Measurements from ENCODE around the gene POLR3GL.
A peak's percentile ranks its signal among the peaks of the same experiment; 100 is the strongest.

The POLR3GL gene

GRCh38 chr1:145992958-145993617 lies 28.6 kb downstream of the POLR3GL start:
- DNase-seq (ENCODE audit: low spot score) = no peak

- no peak for DNase-seq (ENCODE audit: low spot score)
These were observed 29.3 kb downstream of the POLR3GL start for GRCh38 chr1:145993618-145994390.

DNA sequence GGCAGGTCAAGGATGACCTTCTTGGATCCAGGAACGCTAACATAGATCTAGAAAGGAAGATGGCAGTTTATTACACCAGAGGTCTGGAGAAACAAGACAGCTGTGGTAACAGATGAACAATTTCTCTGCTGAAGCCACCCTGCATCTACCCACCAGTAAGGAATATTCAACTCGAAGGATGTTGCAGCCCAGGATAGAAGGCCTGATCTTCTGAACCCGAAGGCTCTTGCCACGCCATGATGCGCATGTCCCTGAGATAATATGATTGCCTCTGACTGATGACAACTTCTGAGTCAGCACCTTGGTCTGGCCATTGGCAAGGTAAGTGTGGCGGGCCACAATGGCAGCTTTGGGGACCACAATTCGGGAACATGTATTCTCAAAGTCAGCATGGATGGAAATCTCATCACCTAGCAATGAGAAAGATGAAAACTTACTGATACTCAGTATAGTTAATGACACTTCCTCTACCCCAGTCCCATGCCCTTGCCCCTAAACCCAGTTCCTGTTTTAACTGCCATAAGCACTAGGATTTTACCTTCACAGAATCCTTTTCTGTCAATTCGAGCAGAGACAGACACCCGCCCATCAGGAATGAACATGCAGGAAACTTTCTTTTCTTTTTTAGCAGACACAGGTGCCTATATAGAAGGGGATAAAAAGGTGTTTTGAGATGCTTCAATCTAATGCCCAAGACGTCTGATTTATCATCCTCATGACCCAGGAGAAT lies 30.1 kb downstream of the POLR3GL start:
- peak; percentile 46 for DNase-seq (ENCODE audit: low spot score)

- no peak for DNase-seq (ENCODE audit: low spot score)
These were observed 30.8 kb downstream of the POLR3GL start for GRCh38 chr1:145995148-145995881.

- no peak for DNase-seq (ENCODE audit: low spot score)
These were observed 31.5 kb downstream of the POLR3GL start for GRCh38 chr1:145995964-145996432.

DNA sequence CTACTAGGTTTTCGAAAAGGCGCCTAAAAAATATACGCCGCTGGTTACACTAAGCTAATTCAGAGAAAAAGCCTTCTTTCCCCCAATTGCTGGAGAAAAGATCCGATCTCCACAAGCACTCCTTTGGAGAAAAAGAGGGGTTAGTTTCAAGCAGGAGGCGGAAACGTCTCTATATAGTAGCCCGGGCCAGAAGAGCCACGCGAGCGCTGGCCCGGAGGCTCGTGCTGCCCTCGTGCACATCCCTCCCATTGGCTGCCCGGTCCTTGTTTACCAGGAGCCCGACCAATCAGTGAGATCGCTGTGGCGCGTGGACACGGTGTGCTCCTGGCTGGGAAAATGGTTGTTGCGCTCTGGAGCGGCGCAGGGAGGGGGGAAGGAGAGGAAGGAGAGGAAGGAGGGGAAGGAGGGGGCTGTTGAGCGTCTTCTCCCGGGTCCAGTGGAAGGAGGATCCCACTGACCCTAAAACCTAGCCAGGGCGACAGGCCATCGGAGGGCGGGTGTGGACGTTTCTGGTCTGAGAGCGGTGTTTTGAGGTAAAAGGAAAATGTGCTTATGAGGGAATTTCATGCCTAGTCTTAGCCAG lies 32.0 kb downstream of the POLR3GL start, which contains the start of gene TXNIP:
TXNIP (minus strand) TSS at position 147 of the 583 bp plus-strand sequence. CDS start 313 bp downstream, outside the sequence.
- peak; percentile 97 for DNase-seq (ENCODE audit: low spot score)

- peak; percentile 66 for DNase-seq (ENCODE audit: low spot score)
These were observed 32.7 kb downstream of the POLR3GL start for GRCh38 chr1:145997016-145997717.

- no peak for DNase-seq (ENCODE audit: low spot score)
These were observed 33.2 kb downstream of the POLR3GL start for GRCh38 chr1:145997718-145998023.

GRCh38 chr1:145999321-146000024 lies 35.0 kb downstream of the POLR3GL start:
- DNase-seq (ENCODE audit: low spot score) = no peak

DNA sequence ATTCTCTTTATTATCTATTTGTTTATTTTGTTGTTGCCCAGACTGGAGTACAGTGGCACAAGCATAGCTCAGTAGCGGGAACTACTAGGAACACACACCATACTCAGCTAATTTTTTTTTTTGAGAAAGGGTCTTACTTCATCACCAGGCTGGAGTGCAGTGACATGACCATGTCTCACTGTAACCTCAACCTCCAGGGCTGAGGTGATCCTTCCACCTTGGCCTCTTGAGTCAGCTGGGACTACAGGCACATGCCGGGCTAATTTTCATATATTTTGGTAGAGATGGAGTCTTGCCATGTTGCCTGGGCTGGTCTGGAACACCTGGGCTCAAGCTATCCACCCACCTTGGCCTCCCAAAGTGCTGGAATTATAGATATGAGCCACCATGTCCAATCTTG lies 37.2 kb downstream of the POLR3GL start:
- no peak for DNase-seq (ENCODE audit: low spot score)

DNA sequence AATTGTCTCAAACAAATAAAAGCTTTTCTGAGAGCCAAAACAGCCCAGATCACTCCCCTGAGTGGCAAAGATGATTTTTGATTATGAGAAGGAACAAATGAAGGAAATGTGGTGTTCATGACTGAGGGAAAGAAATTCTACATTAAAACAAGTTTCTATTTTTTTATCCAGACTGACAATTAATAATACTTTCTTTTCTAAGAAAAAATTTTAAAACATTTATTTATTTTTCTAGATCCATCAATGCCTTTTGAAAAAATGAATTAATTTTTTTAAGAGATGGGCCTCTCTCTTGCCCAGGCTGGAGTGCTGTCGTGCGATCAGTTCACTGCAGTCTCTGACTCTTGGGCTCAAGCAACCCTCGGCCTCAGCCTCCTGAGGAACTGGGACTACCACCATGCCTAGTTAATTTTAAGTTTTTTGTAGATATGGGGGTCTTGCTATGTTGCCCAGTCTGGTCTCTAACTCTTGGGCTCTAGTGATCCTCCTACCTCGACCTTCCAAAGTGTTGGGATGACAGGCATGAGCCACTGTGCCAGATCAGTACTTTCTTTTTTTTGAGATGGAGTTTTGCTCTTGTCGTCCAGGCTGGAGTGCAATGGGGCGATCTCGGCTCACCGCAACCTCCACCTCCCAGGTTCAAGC lies 43.1 kb downstream of the POLR3GL start:
- DNase-seq (ENCODE audit: low spot score) = no peak

DNA sequence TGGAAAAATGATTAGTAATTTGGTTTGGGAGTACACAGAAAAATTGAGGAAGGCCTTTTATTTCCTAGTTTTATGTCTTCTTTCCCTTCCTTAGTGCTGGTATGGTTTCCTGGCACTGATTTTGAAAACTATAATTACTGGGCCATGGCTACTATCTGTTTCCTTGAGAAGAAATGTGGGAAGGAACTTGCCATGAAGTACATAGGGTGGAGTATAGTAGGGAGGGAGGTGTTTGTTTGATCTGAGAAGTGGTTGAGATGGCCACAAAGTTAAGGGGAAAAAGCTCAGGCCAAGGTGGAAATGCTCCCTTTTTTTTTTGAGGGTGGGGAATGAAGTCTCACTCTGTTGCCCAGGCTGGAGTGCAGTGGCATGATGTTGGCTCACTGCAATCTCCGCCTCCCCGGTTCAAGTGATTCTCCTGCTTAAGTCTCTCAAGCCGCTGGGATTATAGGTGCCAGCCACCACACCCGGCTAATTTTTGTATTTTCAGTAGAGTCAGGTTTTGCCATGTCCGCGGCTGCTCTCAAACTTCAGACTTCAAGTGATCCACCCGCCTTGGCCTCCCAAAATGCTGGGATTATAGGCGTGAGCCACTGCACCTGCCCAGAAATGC lies 45.7 kb downstream of the POLR3GL start:
- no peak for DNase-seq (ENCODE audit: low spot score)

DNA sequence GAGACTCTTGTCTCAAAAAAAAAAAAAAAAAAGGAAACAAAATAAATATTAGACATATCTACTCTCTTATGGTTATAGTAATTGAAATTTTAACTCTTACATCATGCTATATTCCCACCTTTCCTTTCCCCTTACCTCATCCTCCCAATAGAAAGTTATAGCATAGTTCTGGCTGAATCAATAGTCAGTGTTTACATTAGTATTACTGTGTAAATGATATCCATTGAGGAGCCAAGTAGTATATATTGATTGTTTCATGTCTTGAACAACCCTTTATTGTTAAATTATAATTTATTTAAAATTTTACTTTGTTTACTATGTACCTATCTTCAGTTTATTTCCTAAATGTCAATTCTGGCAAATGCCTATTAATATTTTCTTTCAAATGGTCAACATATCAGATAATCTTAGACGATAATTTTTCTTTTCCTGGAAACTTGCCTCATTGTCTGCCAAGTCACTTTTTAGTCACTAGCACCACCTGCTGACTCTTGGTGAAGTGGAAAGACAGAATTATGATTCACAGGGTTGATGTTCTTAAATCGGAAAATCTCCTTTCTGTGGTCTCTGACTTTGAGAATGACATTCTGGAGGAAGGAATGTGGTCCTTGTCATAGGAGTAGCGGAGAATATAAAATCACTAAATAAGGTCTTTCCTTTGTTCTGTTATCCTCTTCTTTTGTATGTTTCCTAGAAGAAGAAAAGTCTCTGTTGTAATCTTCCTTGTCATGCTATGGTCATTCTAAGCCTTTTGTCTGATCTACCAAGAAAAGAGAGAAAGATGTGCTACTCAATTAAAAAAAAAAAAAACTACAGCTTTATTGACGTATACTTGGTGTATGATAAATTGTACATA lies 48.4 kb downstream of the POLR3GL start:
- DNase-seq (ENCODE audit: low spot score) = peak; percentile 78

DNA sequence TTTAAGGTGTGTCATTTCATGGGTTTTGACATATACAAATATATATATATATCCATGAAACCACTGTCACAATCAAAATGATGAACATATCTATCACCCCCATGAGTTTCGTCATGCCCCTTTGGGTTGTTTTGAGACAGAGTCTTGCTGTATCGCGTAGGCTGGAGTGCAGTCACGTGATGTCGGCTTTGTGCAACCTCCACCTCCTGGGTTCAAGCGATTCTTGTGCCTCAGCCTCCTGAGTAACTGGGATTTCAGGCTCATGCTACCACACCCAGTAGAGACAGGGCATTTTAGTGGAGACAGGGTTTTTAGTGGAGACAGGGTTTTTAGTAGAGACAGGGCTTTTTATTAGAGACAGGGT lies 49.1 kb downstream of the POLR3GL start:
- no peak for DNase-seq (ENCODE audit: low spot score)

DNA sequence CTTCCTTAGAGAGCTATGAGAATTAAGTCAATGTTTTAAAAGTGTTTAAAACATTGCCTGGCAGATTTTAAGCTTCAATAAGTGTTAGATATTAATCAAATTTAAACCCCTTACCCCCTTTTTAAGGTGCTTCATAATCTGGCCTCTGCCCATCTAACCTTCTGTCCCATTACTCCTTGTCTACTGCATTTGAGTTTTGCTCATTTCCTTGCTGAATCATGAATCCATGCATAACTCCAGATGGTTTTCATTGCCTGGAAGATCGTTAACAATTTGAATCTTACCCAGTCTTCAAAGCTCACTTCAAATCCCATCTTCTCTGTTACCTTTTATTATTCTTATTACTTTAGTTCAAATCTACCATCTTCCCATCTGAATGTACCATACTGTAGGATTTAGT lies 52.4 kb downstream of the POLR3GL start:
- DNase-seq (ENCODE audit: low spot score) = no peak

- no peak for DNase-seq (ENCODE audit: low spot score)
These were observed 55.0 kb downstream of the POLR3GL start for GRCh38 chr1:146019231-146020057.
